ENCODE results near the gene SHLD1. TPM values are rescaled to one million over a fixed set of nuclear protein-coding genes. Genes with fewer than 3 reads are reported as not detected.

The SHLD1 gene
- total and polyA plus RNA-seq, 12 donors = 3.2 to 8.5 (median 4.8) TPM

DNA sequence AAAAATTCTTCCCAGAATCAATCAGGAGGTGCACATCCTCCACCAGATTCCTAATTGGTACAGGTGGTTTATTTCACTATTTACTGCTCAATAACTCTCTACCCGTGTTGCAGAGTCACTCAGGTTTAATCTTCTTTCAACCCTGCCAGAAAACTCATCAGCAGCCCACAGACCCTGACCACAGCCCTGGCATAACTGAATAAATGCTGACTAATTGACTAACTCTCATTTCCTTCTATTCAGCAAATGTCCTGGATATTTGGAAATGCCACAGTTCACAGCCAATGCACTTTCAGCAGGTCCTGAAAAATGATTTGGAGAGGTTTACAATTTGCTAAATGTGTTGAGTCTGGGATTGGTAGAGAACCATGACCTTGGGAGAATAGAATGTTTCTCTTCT lies 137.8 kb downstream of the SHLD1 start:
- WGBS, 2 donors = 36 to 42% methylated on average over 1 of the region's 1 CpG
- Histone ChIP-seq H3K36me3 (no peaks in the 10 kb centered on the region), H3K27ac (no peak overlapping the region), H3K27me3 (no peaks in the 10 kb centered on the region), H3K9me3 (no peaks in the 10 kb centered on the region), H3K4me1 (peaks cover 0 to 14% (median 0%) of the 10 kb centered on the region in 9 donors), H3K4me3 (no peak overlapping the region)
- intact Hi-C loops (cut with DNase I) = loop anchor here in 2 of 10 donors (10.0 kb wide), 2 partner anchors 53 to 63 kb away; no protein-coding TSS in a partner anchor
- TF ChIP-seq, protein P1, sequence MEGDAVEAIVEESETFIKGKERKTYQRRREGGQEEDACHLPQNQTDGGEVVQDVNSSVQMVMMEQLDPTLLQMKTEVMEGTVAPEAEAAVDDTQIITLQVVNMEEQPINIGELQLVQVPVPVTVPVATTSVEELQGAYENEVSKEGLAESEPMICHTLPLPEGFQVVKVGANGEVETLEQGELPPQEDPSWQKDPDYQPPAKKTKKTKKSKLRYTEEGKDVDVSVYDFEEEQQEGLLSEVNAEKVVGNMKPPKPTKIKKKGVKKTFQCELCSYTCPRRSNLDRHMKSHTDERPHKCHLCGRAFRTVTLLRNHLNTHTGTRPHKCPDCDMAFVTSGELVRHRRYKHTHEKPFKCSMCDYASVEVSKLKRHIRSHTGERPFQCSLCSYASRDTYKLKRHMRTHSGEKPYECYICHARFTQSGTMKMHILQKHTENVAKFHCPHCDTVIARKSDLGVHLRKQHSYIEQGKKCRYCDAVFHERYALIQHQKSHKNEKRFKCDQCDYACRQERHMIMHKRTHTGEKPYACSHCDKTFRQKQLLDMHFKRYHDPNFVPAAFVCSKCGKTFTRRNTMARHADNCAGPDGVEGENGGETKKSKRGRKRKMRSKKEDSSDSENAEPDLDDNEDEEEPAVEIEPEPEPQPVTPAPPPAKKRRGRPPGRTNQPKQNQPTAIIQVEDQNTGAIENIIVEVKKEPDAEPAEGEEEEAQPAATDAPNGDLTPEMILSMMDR (IDR thresholded peaks at IDR 0.05) = no peak
- no peak for DNase-seq
- ATAC-seq = no peak

DNA sequence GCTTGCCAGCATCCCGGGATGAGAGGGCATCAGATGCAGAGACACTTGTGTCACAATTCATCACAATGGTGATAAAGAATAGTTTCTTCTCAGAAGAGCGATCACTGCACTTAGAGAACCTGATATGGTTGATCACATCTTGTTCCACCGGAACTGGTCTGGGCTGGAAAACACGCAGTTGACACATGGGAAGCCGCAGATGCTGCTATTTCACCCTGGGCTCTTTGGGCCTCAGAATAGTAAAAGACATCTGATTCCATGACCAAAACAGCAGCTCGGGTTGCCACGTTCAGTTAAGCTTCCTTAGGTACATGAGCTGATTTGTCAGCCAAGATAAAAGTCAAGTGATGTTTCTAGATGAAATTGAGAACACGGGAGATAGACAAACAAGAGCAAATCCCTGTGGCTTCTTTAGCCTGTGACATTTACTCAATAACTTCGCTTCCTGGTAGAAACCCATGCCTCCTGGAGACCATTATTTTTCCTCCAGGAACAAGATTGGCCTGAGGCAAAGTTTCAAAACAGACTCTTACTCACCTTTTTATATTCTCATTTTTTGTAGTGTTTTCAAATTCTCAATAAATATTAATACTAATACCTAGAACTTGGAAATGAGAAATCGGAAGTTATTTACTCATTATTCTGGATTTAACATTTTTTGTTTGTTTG lies 140.7 kb downstream of the SHLD1 start:
- TF ChIP-seq, protein P1 (IDR thresholded peaks at IDR 0.05) = no peak
- no peak overlapping the region for H3K27ac ChIP-seq
- DNase-seq (no peak), ATAC-seq (no peak)
- H3K36me3 ChIP-seq = no peaks in the 10 kb centered on the region
- peaks cover 0 to 14% (median 0%) of the 10 kb centered on the region in 9 donors for H3K4me1 ChIP-seq
- intact Hi-C loops (cut with DNase I) = no loop called here
- no peaks in the 10 kb centered on the region for H3K9me3 ChIP-seq
- no peak overlapping the region for H3K4me3 ChIP-seq
- whole genome bisulfite sequencing, 2 donors = 60 to 71% methylated on average over 10 of the region's 10 CpGs
- H3K27me3 ChIP-seq = no peaks in the 10 kb centered on the region

DNA sequence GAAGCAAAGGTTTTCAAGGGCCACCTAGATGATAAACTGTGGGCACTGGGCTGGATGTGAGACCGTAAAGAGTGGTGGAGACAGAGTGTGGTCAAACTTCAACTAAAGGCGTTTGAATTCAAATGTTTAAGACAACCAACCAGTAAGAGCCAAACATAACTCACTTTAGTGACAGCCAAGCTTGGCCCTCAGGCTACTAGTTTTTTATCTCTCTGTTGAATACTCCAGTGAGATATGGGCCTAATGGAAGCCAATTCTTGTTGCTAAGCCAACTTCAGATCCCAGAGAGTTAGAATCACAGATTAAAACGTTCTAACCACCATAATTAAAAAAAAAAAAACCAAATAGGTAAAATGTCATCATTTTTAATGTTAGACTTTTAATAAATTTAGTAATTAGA lies 142.9 kb downstream of the SHLD1 start:
- WGBS, 2 donors = 33 to 41% methylated on average over 3 of the region's 3 CpGs
- TF ChIP-seq, protein P1 (IDR thresholded peaks at IDR 0.05) = no peak
- H3K36me3 ChIP-seq = no peaks in the 10 kb centered on the region
- no peak overlapping the region for H3K27ac ChIP-seq
- H3K9me3 ChIP-seq = no peaks in the 10 kb centered on the region
- peaks cover 0 to 6% (median 0%) of the 10 kb centered on the region in 7 donors for H3K27me3 ChIP-seq
- peaks cover 0 to 4% (median 0%) of the 10 kb centered on the region in 9 donors for H3K4me1 ChIP-seq
- intact Hi-C loops (cut with DNase I) = loop anchor here in 1 of 10 donors (2.0 kb wide), 1 partner anchor 14 kb away; no protein-coding TSS in a partner anchor
- ATAC-seq (no peak), DNase-seq (no peak)
- no peak overlapping the region for H3K4me3 ChIP-seq

DNA sequence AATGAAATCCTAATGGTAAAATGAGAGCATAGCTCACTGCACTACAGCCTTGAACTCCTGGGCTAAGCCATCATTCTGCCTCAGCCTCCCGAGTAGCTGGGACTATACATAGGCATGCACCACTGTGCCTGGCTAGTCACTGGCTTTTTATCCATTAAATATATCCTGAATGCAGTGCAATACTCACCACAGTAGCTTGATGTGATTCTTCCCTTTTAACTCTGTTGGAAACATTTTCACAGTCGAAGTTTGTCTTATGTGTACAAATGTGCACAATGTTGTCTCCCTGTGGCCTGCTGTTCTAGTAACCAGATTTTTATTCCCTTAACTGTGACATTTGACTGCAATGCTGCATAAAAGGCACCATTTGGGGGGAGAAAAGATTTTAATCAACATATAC lies 143.4 kb downstream of the SHLD1 start:
- H3K4me1 ChIP-seq = peaks cover 0 to 4% (median 0%) of the 10 kb centered on the region in 9 donors
- DNase-seq (no peak), ATAC-seq (no peak)
- peaks cover 0 to 6% (median 0%) of the 10 kb centered on the region in 7 donors for H3K27me3 ChIP-seq
- no peak overlapping the region for H3K4me3 ChIP-seq
- H3K9me3 ChIP-seq = no peaks in the 10 kb centered on the region
- H3K36me3 ChIP-seq = no peaks in the 10 kb centered on the region
- H3K27ac ChIP-seq = no peak overlapping the region
- 81 to 83% methylated on average over 2 of the region's 2 CpGs for WGBS, 2 donors
- intact Hi-C loops (cut with DNase I) = loop anchor here in 1 of 10 donors (2.0 kb wide), 1 partner anchor 13 kb away; no protein-coding TSS in a partner anchor
- TF ChIP-seq, protein P1 (IDR thresholded peaks at IDR 0.05) = no peak
